ENCODE data around the gene ZNF550. TPM values are rescaled to one million over a fixed set of nuclear protein-coding genes. Genes with fewer than 3 reads are reported as not detected.

Gene ZNF550
- polyA plus RNA-seq, 3 donors = 0.25 to 2.7 (median 0.65) TPM

DNA sequence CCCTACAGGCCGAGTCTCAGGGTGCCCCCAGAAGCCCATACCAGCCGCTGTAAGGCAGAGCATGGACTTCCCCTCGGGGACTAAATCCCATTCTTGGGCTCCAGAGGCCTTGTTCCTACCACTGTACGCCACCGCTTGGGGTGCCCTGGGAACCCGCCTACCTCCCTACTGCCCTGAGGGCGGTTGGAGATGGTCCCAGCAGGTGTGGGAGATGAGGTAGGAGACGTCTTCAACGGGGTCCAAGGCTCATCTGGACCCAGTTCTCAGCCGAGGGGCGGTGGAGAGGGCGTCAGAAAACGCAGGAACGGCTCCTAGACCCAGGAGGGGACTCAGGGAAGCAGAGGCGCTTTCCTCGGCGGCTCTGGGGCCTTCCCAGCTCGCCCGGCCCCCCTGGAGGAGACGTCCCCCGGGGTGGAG lies 23.4 kb upstream of the ZNF550 start:
- Mint-ChIP-seq H3K27me3 (ENCODE audit: low read depth in 3 of 3) (peaks cover 0 to 4% (median 2%) of the 10 kb centered on the region in 3 donors), H3K9me3 (peaks cover 57 to 86% (median 83%) of the 10 kb centered on the region in 7 donors)
- H2AFZ ChIP-seq (ENCODE audit: insufficient read depth, low read depth, low read length, poor library complexity, severe bottlenecking) = peak overlapping the region; percentile 89

DNA sequence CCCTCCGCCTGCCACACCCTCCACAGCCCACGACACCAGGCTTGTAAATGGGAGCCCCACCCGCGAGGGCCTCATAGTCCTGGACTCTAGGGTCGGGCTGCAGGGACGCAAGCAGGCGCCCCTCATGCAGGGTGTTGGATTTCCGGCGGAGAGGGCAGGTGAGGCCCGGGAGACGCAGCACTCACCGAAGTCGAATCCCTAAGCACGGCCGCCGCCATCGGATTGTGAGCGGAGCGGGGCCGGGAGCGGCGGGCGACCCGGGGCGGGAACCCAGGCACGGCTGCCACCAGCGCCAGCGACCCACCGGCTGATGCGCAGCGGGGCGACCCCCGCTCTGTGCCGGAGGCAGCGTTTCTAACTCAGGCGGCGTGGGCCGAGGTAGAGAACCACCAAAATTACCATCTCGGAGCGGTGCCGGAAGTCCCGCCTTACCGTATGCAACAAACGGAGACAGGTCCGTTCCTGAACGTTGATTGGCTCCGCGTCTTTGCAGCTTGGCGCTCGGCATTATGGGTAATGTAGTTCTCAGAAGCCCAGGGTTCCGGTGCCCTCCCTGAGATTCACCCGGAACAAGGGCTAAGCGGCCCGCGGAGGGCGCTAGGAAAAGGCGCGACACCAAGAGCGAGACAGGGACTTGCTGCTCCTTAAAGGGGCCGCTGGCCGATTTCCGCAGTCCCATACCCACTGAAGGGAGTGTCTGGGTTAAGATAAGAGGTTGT lies 19.0 kb upstream of the ZNF550 start, which contains the start of gene ZNF416:
ZNF416 (minus strand) TSS at position 425 of the 719 bp plus-strand sequence; CDS start at position 218, 207 bp downstream.
- Mint-ChIP-seq H3K4me3 (peak within 1 kb of the TSS; percentile 80 to 86), H3K9me3 (peaks cover 66 to 86% (median 80%) of the 10 kb centered on the region in 7 donors), H3K27me3 (ENCODE audit: low read depth in 3 of 3) (peaks cover 0 to 7% (median 4%) of the 10 kb centered on the region in 3 donors), H3K27ac (peak within 1 kb of the TSS in 2 of 7 donors; percentile 54 to 82), H3K36me3 (peaks cover 39 to 40% of the 10 kb centered on the region in 2 donors), H3K4me1 (peaks cover 19% of the 10 kb centered on the region)
- Histone ChIP-seq H3K4me1 (ENCODE audit: control insufficient read depth in 1 of 2, insufficient read depth in 2 of 2, low read length in 2 of 2) (peaks cover 15 to 22% of the 10 kb centered on the region in 2 donors), H2AFZ (ENCODE audit: insufficient read depth, low read depth, low read length, poor library complexity, severe bottlenecking) (peak within 1 kb of the TSS; percentile 97), H3K27ac (ENCODE audit: low read depth in 1 of 2, low read length in 2 of 2) (peak within 1 kb of the TSS in 1 of 2 donors; percentile 75), H3K9me3 (replicated peaks in 1 of 2; ENCODE audit: control insufficient read depth in 1 of 2, insufficient read depth in 1 of 2, low read length in 2 of 2) (peaks cover 71 to 80% of the 10 kb centered on the region in 2 donors), H4K20me1 (ENCODE audit: insufficient read depth, low read length) (no peaks in the 10 kb centered on the region), H3K79me2 (ENCODE audit: insufficient read depth, low read length) (no peaks in the 10 kb centered on the region), H3K4me3 (replicated peaks in 1 of 3; ENCODE audit: low read depth in 2 of 3, low read length in 3 of 3) (peak within 1 kb of the TSS; percentile 58 to 92 (median 73)), H3K9ac (ENCODE audit: insufficient read depth, low read length, poor library complexity, severe bottlenecking) (peak within 1 kb of the TSS; percentile 81), H3K27me3 (ENCODE audit: control insufficient read depth in 2 of 2, insufficient read depth in 2 of 2, low read length in 2 of 2) (no peaks in the 10 kb centered on the region), H3K4me2 (replicated peaks; ENCODE audit: extremely low read depth, low read length, poor library complexity, severe bottlenecking) (peak within 1 kb of the TSS; percentile 89), H3K36me3 (replicated peaks in 1 of 2; ENCODE audit: control insufficient read depth in 1 of 2, insufficient read depth in 2 of 2, low read length in 2 of 2) (peaks cover 20 to 33% of the 10 kb centered on the region in 2 donors)
- peak; percentile 95 to 98 (median 97) for DNase-seq
- TF ChIP-seq, protein P1, sequence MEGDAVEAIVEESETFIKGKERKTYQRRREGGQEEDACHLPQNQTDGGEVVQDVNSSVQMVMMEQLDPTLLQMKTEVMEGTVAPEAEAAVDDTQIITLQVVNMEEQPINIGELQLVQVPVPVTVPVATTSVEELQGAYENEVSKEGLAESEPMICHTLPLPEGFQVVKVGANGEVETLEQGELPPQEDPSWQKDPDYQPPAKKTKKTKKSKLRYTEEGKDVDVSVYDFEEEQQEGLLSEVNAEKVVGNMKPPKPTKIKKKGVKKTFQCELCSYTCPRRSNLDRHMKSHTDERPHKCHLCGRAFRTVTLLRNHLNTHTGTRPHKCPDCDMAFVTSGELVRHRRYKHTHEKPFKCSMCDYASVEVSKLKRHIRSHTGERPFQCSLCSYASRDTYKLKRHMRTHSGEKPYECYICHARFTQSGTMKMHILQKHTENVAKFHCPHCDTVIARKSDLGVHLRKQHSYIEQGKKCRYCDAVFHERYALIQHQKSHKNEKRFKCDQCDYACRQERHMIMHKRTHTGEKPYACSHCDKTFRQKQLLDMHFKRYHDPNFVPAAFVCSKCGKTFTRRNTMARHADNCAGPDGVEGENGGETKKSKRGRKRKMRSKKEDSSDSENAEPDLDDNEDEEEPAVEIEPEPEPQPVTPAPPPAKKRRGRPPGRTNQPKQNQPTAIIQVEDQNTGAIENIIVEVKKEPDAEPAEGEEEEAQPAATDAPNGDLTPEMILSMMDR (IDR thresholded peaks at IDR 0.05) = no peak
- intact Hi-C loops (cut with micrococcal nuclease) = loop anchor here (2.0 to 10.0 kb wide), 6 partner anchors 54 to 102 kb away; partner anchors contain the start of genes ZNF211 (in 2 of the 2), ZNF549 (in 1 of the 2), ZNF551 (in 1 of the 2) and ZNF772 (in 1 of the 2)
- WGBS (ENCODE audit: insufficient coverage) = 0% methylated on average over 59 of the region's 62 CpGs

More for the DNA sequence above, 23.4 kb upstream of the ZNF550 start:
- TF ChIP-seq, protein P1 (IDR thresholded peaks at IDR 0.05) = no peak
- H3K4me1 ChIP-seq (ENCODE audit: control insufficient read depth in 1 of 2, insufficient read depth in 2 of 2, low read length in 2 of 2) = peaks cover 18 to 27% of the 10 kb centered on the region in 2 donors
- H3K27me3 ChIP-seq (ENCODE audit: control insufficient read depth in 2 of 2, insufficient read depth in 2 of 2, low read length in 2 of 2) = no peaks in the 10 kb centered on the region
- Mint-ChIP-seq H3K36me3 (peaks cover 23 to 29% of the 10 kb centered on the region in 2 donors), H3K4me1 (peaks cover 16% of the 10 kb centered on the region), H3K27ac (no peak overlapping the region), H3K4me3 (no peak overlapping the region)
- intact Hi-C loops (cut with micrococcal nuclease) = loop anchor here in 1 of 2 donors (5.0 kb wide), 1 partner anchor 99 kb away; the partner anchor contains the start of gene ZNF551
- H3K9me3 ChIP-seq (replicated peaks in 1 of 2; ENCODE audit: control insufficient read depth in 1 of 2, insufficient read depth in 1 of 2, low read length in 2 of 2) = peaks cover 67 to 68% of the 10 kb centered on the region in 2 donors
- no peak overlapping the region for H3K9ac ChIP-seq (ENCODE audit: insufficient read depth, low read length, poor library complexity, severe bottlenecking)
- no peaks in the 10 kb centered on the region for H4K20me1 ChIP-seq (ENCODE audit: insufficient read depth, low read length)
- DNase-seq = no peak
- H3K4me3 ChIP-seq (replicated peaks in 1 of 3; ENCODE audit: low read depth in 2 of 3, low read length in 3 of 3) = peak overlapping the region in 1 of 3 experiments; percentile 76
- H3K79me2 ChIP-seq (ENCODE audit: insufficient read depth, low read length) = no peaks in the 10 kb centered on the region
- H3K36me3 ChIP-seq (replicated peaks in 1 of 2; ENCODE audit: control insufficient read depth in 1 of 2, insufficient read depth in 2 of 2, low read length in 2 of 2) = peaks cover 0 to 21% of the 10 kb centered on the region in 2 donors
- WGBS (ENCODE audit: insufficient coverage) = 36% methylated on average over 17 of the region's 21 CpGs
- H3K27ac ChIP-seq (ENCODE audit: low read depth in 1 of 2, low read length in 2 of 2) = no peak overlapping the region
- H3K4me2 ChIP-seq (replicated peaks; ENCODE audit: extremely low read depth, low read length, poor library complexity, severe bottlenecking) = peak overlapping the region; percentile 71

Data from CD14-positive monocyte (primary cell).